ENCODE data around the gene CTNNA2. TPM values are rescaled to one million over a fixed set of nuclear protein-coding genes. Genes with fewer than 3 reads are reported as not detected.

CTNNA2 gene
- total RNA-seq, 1 donor from 2014 or later: 43.5 TPM

GRCh38 chr2:79669714-79670113, 156.9 kb downstream of the CTNNA2 start:
- Histone ChIP-seq H3K4me3 (no peak overlapping the region), H3F3A (ENCODE audit: low read depth) (peaks cover 6% of the 10 kb centered on the region), H3K36me3 (no peaks in the 10 kb centered on the region), H3K27me3 (no peaks in the 10 kb centered on the region), H3K9me3 (ENCODE audit: low read depth) (no peaks in the 10 kb centered on the region), H3K79me2 (ENCODE audit: low read depth) (no peaks in the 10 kb centered on the region), H2AFZ (replicated peaks) (peak overlapping the region; percentile 88), H4K20me1 (ENCODE audit: low read depth) (no peaks in the 10 kb centered on the region), H3K4me2 (peak overlapping the region; percentile 40), H3K4me1 (no peaks in the 10 kb centered on the region), H3K9ac (no peak overlapping the region), H3K27ac (no peak overlapping the region)
- peaks cover 7% of the 10 kb centered on the region for H3K4me1 Mint-ChIP-seq
- no peak overlapping the region for H3K4me3 Mint-ChIP-seq
- H3K27me3 Mint-ChIP-seq (ENCODE audit: insufficient read depth, low read depth): no peaks in the 10 kb centered on the region
- no peak for DNase-seq (ENCODE audit: low spot score)
- TF ChIP-seq EZH2 (IDR thresholded peaks at IDR 0.05) (no peak), EZH2phosphoT487 (IDR thresholded peaks at IDR 0.05) (no peak)
- TF ChIP-seq, protein P1, sequence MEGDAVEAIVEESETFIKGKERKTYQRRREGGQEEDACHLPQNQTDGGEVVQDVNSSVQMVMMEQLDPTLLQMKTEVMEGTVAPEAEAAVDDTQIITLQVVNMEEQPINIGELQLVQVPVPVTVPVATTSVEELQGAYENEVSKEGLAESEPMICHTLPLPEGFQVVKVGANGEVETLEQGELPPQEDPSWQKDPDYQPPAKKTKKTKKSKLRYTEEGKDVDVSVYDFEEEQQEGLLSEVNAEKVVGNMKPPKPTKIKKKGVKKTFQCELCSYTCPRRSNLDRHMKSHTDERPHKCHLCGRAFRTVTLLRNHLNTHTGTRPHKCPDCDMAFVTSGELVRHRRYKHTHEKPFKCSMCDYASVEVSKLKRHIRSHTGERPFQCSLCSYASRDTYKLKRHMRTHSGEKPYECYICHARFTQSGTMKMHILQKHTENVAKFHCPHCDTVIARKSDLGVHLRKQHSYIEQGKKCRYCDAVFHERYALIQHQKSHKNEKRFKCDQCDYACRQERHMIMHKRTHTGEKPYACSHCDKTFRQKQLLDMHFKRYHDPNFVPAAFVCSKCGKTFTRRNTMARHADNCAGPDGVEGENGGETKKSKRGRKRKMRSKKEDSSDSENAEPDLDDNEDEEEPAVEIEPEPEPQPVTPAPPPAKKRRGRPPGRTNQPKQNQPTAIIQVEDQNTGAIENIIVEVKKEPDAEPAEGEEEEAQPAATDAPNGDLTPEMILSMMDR (IDR thresholded peaks at IDR 0.05): no peak
- H3K27ac Mint-ChIP-seq: no peak overlapping the region
- peaks cover 4% of the 10 kb centered on the region for H3K36me3 Mint-ChIP-seq
- H3K9me3 Mint-ChIP-seq: peaks cover 3% of the 10 kb centered on the region

GRCh38 chr2:79670198-79670597, 157.3 kb downstream of the CTNNA2 start:
- no peaks in the 10 kb centered on the region for H3K9me3 ChIP-seq (ENCODE audit: low read depth)
- no peak overlapping the region for H3K9ac ChIP-seq
- no peaks in the 10 kb centered on the region for H3K36me3 ChIP-seq
- Mint-ChIP-seq H3K27ac (no peak overlapping the region), H3K36me3 (no peaks in the 10 kb centered on the region), H3K27me3 (ENCODE audit: insufficient read depth, low read depth) (no peaks in the 10 kb centered on the region), H3K9me3 (peaks cover 3% of the 10 kb centered on the region), H3K4me1 (peaks cover 7% of the 10 kb centered on the region), H3K4me3 (no peak overlapping the region)
- peak; percentile 92 for DNase-seq (ENCODE audit: low spot score)
- no peaks in the 10 kb centered on the region for H3K4me1 ChIP-seq
- H3F3A ChIP-seq (ENCODE audit: low read depth): peaks cover 6% of the 10 kb centered on the region
- peak overlapping the region; percentile 88 for H2AFZ ChIP-seq (replicated peaks)
- peak overlapping the region; percentile 40 for H3K4me2 ChIP-seq
- no peak overlapping the region for H3K27ac ChIP-seq
- TF ChIP-seq EZH2phosphoT487 (IDR thresholded peaks at IDR 0.05) (no peak), EZH2 (IDR thresholded peaks at IDR 0.05) (no peak)
- TF ChIP-seq, protein P1 (IDR thresholded peaks at IDR 0.05): peak; percentile 56
- no peak overlapping the region for H3K4me3 ChIP-seq
- H3K79me2 ChIP-seq (ENCODE audit: low read depth): no peaks in the 10 kb centered on the region
- no peaks in the 10 kb centered on the region for H4K20me1 ChIP-seq (ENCODE audit: low read depth)
- no peaks in the 10 kb centered on the region for H3K27me3 ChIP-seq

- Mint-ChIP-seq H3K9me3 (peaks cover 11% of the 10 kb centered on the region), H3K4me1 (no peaks in the 10 kb centered on the region), H3K36me3 (peaks cover 4% of the 10 kb centered on the region), H3K27ac (peak overlapping the region; percentile 18), H3K27me3 (ENCODE audit: insufficient read depth, low read depth) (no peaks in the 10 kb centered on the region), H3K4me3 (no peak overlapping the region)
- Histone ChIP-seq H3K4me2 (no peak overlapping the region), H3K9me3 (ENCODE audit: low read depth) (peaks cover 3% of the 10 kb centered on the region), H3K9ac (no peak overlapping the region), H2AFZ (replicated peaks) (no peak overlapping the region), H3K36me3 (no peaks in the 10 kb centered on the region), H3K4me1 (no peaks in the 10 kb centered on the region), H3K27me3 (no peaks in the 10 kb centered on the region), H3K79me2 (ENCODE audit: low read depth) (no peaks in the 10 kb centered on the region), H4K20me1 (ENCODE audit: low read depth) (no peaks in the 10 kb centered on the region), H3K4me3 (no peak overlapping the region), H3K27ac (no peak overlapping the region), H3F3A (ENCODE audit: low read depth) (no peaks in the 10 kb centered on the region)
- DNase-seq (ENCODE audit: low spot score): no peak
- TF ChIP-seq EZH2 (IDR thresholded peaks at IDR 0.05) (no peak), EZH2phosphoT487 (IDR thresholded peaks at IDR 0.05) (no peak)
- TF ChIP-seq, protein P1 (IDR thresholded peaks at IDR 0.05): no peak
Observed at GRCh38 chr2:79686884-79687283, 174.0 kb downstream of the CTNNA2 start.

All from neural progenitor cell (in vitro differentiated cells).